AG10803 (cell line): Measurements from ENCODE around the gene LHX5.

ENCODE experiments used
- DNase-seq: peaks from one replicate; pipeline ENCODE4 v3.0.0; 2010; ENCODE audit warnings: low read depth
- H3K4me3 ChIP-seq: 2 replicates; pipeline ENCODE4 v1.5.1; 2011; ENCODE audit warnings: mild to moderate bottlenecking, low read length, control low read depth
- CTCF ChIP-seq: conservative IDR thresholded peaks from 2 replicates; pipeline ENCODE4 v1.5.1; 2011; ENCODE audit warnings: mild to moderate bottlenecking, low read length, control low read depth, inconsistent platforms

LHX5 gene

GRCh38 chr12:113473400-113473799, 1.7 kb upstream of the LHX5 start:
- H3K4me3 ChIP-seq = no peak overlapping the region
- no peak for DNase-seq
- no peak for TF ChIP-seq CTCF

GRCh38 chr12:113472191-113473121, 785 bp upstream of the LHX5 start:
- H3K4me3 ChIP-seq = no peak overlapping the region
- DNase-seq = no peak

GRCh38 chr12:113470871-113471618, 626 bp downstream of the LHX5 start:
- H3K4me3 ChIP-seq = no peak overlapping the region
- TF ChIP-seq CTCF = no peak
- DNase-seq = no peak

More at GRCh38 chr12:113472191-113473121, 785 bp upstream of the LHX5 start:
- TF ChIP-seq CTCF = no peak

GRCh38 chr12:113469949-113470743, 1.5 kb downstream of the LHX5 start:
- DNase-seq = no peak
- no peak overlapping the region for H3K4me3 ChIP-seq
- no peak for TF ChIP-seq CTCF

- no peak for DNase-seq
- no peak for TF ChIP-seq CTCF
- H3K4me3 ChIP-seq = no peak overlapping the region
Measured at GRCh38 chr12:113469224-113469948, 2.3 kb downstream of the LHX5 start.
